Measurements from ENCODE around the gene ILDR1. TPM values are rescaled to one million over a fixed set of nuclear protein-coding genes. Genes with fewer than 3 reads are reported as not detected.

ILDR1 gene
- total and polyA plus RNA-seq, 7 donors = 3.5 to 7.1 (median 4.8) TPM; not detected in 4

DNA sequence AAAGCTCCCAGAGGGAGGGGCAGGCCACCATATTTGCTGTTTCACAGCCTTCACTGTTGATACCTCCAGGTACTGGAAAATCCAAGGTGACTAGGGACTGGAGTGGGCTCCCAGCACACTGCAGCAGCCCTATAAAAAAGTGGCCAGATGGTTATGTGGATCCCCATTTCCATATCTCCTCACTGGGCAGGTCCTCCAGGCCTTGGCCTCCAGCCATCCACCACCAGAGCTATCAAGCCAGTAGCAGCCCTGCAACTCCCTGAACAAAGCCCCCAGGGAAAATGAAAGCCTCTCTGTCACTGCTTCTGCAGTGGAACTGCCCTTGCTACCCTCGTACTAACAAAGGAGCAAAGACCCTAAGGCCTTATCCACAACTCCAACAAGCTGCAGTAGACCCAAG lies 58.4 kb downstream of the ILDR1 start:
- Histone ChIP-seq H3K4me3 (no peak overlapping the region), H3K36me3 (no peaks in the 10 kb centered on the region), H3K27me3 (no peaks in the 10 kb centered on the region), H3K27ac (no peak overlapping the region), H3K4me1 (no peaks in the 10 kb centered on the region), H3K9me3 (no peaks in the 10 kb centered on the region)
- WGBS, 2 donors = 85 to 90% methylated on average over 1 of the region's 1 CpG
- DNase-seq = no peak
- TF ChIP-seq POLR2A (IDR thresholded peaks at IDR 0.05) (no peak), EP300 (IDR thresholded peaks at IDR 0.05) (no peak), POLR2AphosphoS5 (IDR thresholded peaks at IDR 0.05) (no peak)
- TF ChIP-seq, protein P1, sequence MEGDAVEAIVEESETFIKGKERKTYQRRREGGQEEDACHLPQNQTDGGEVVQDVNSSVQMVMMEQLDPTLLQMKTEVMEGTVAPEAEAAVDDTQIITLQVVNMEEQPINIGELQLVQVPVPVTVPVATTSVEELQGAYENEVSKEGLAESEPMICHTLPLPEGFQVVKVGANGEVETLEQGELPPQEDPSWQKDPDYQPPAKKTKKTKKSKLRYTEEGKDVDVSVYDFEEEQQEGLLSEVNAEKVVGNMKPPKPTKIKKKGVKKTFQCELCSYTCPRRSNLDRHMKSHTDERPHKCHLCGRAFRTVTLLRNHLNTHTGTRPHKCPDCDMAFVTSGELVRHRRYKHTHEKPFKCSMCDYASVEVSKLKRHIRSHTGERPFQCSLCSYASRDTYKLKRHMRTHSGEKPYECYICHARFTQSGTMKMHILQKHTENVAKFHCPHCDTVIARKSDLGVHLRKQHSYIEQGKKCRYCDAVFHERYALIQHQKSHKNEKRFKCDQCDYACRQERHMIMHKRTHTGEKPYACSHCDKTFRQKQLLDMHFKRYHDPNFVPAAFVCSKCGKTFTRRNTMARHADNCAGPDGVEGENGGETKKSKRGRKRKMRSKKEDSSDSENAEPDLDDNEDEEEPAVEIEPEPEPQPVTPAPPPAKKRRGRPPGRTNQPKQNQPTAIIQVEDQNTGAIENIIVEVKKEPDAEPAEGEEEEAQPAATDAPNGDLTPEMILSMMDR (IDR thresholded peaks at IDR 0.05) = no peak
- intact Hi-C loops (cut with DNase I) = no loop called here

DNA sequence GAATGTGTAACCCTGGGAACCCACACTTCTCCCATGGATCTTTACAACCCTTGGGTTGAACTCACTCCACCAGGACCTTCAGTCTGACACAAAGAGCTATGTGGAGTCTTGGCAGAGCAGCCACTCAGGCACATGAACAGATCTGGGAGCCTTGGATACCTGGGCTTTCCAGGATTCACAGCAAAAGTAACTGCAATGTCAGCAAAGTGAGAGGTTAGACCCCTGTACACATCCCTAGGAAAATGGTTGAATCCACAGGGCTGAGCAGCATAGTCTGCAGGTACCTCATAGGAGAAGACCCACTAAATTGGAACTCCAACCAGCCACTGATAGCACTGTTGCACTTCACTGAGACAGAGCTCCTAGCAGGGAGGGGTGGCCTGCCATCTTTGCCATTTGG lies 59.6 kb downstream of the ILDR1 start:
- no peaks in the 10 kb centered on the region for H3K4me1 ChIP-seq
- H3K4me3 ChIP-seq = no peak overlapping the region
- no peaks in the 10 kb centered on the region for H3K36me3 ChIP-seq
- H3K27ac ChIP-seq = no peak overlapping the region
- H3K27me3 ChIP-seq = no peaks in the 10 kb centered on the region
- no peak for DNase-seq
- no peaks in the 10 kb centered on the region for H3K9me3 ChIP-seq
- TF ChIP-seq, protein P1 (IDR thresholded peaks at IDR 0.05) = no peak
- no peak for TF ChIP-seq EP300 (IDR thresholded peaks at IDR 0.05)
- TF ChIP-seq POLR2A (IDR thresholded peaks at IDR 0.05) = no peak
- TF ChIP-seq POLR2AphosphoS5 (IDR thresholded peaks at IDR 0.05) = no peak
- intact Hi-C loops (cut with DNase I) = no loop called here

DNA sequence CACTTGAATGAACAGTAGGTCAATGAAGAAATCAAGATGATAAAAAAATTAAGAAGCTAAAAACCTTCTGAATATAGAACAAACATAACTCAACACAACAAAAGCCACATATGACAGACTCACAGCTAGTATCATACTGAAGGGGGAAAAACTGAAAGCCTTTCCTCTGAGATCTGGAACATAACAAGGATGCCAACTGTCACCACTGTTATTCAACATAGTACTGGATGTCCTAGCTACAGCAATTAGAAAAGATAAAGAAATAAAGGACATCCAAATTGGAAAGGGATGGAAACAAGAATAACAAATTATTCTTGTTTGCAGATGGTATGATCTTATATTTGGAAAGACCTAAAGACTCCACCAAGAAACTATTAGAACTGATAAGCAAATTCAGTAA lies 60.8 kb downstream of the ILDR1 start:
- Histone ChIP-seq H3K36me3 (no peaks in the 10 kb centered on the region), H3K27ac (no peak overlapping the region), H3K9me3 (no peaks in the 10 kb centered on the region), H3K4me1 (no peaks in the 10 kb centered on the region), H3K27me3 (no peaks in the 10 kb centered on the region), H3K4me3 (no peak overlapping the region)
- DNase-seq = no peak
- no peak for TF ChIP-seq EP300 (IDR thresholded peaks at IDR 0.05)
- no peak for TF ChIP-seq POLR2AphosphoS5 (IDR thresholded peaks at IDR 0.05)
- TF ChIP-seq, protein P1 (IDR thresholded peaks at IDR 0.05) = no peak
- no peak for TF ChIP-seq POLR2A (IDR thresholded peaks at IDR 0.05)
- intact Hi-C loops (cut with DNase I) = no loop called here

DNA sequence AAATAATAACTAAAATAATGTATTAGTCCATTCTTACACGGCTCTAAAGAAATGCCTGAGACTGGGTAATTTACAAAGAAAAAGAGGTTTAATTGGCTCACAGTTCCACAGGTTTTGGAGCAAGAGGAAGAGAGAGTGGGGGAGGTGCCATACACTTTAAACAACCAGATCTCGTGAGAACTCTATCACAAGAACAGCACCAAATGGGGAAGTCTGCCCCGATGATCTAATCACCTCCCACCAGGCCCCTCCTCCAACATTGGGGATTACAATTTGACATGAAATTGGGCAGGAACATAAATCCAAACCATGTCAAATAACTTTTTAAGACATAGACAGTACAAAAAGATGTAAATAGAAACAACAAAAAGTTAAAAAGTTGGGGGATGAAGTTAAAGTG lies 63.2 kb downstream of the ILDR1 start:
- no peak overlapping the region for H3K27ac ChIP-seq
- DNase-seq = no peak
- no peaks in the 10 kb centered on the region for H3K9me3 ChIP-seq
- intact Hi-C loops (cut with DNase I) = no loop called here
- TF ChIP-seq, protein P1 (IDR thresholded peaks at IDR 0.05) = no peak
- TF ChIP-seq POLR2A (IDR thresholded peaks at IDR 0.05) (no peak), EP300 (IDR thresholded peaks at IDR 0.05) (no peak), POLR2AphosphoS5 (IDR thresholded peaks at IDR 0.05) (no peak)
- 68 to 85% methylated on average over 3 of the region's 3 CpGs for WGBS, 2 donors
- H3K4me3 ChIP-seq = no peak overlapping the region
- no peaks in the 10 kb centered on the region for H3K4me1 ChIP-seq
- H3K27me3 ChIP-seq = no peaks in the 10 kb centered on the region
- H3K36me3 ChIP-seq = no peaks in the 10 kb centered on the region

DNA sequence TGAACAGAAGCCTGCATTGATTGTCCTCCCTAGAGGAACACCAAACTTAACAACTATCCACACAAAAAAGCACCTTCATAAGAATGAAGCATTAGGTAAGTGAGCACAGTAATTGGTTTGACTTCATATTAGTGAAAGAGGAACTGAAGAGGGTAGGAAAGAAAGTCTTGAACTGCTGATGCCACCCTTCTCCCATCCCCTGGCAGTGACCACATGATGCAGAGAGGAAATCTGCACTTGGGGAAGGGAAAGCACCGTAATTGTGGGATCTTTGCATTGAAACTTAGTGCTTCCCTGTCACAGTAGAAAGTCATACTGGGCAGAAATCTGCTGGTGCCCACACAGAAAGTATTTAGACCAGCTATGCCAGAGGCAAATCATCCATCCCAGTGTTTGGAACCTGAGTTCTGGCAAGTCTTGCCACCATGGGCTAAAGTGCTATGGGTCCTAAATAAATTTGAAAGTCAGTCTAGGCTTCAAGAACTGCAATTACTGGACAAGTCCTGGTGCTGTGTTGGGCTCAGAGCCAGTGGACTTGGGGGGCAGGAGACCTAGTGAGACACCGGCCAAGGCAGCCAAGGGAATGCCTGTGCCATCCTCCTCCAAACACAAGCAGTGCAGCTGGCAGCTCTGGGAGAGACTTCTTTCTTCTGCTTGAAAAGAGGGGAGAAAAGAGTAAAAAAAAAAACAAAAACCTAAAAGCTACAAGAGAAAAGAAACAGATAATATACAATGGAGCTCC lies 64.2 kb downstream of the ILDR1 start:
- 80 to 93% methylated on average over 2 of the region's 2 CpGs for WGBS, 2 donors
- Histone ChIP-seq H3K27ac (no peak overlapping the region), H3K4me1 (no peaks in the 10 kb centered on the region), H3K27me3 (no peaks in the 10 kb centered on the region), H3K36me3 (no peaks in the 10 kb centered on the region), H3K4me3 (no peak overlapping the region), H3K9me3 (no peaks in the 10 kb centered on the region)
- intact Hi-C loops (cut with DNase I) = no loop called here
- DNase-seq = no peak
- TF ChIP-seq, protein P1 (IDR thresholded peaks at IDR 0.05) = no peak
- TF ChIP-seq POLR2AphosphoS5 (IDR thresholded peaks at IDR 0.05) (no peak), POLR2A (IDR thresholded peaks at IDR 0.05) (no peak), EP300 (IDR thresholded peaks at IDR 0.05) (no peak)

All from sigmoid colon (tissue), 7 donors.